HG03095 (cell line): ENCODE data around the gene PDGFRA.
"Not testable (repeated sequence)": the region's sequence is repeated elsewhere in the genome, so short reads cannot be mapped to it uniquely, and the experiment has no call there.

ENCODE experiments used
- ATAC-seq: cut with Tn5 transposase; IDR thresholded peaks from one replicate; pipeline ENCODE4 v1.9.1; 2021; ENCODE audit warnings: moderate library complexity; ENCODE audit not compliant: unreplicated experiment

Gene PDGFRA

DNA sequence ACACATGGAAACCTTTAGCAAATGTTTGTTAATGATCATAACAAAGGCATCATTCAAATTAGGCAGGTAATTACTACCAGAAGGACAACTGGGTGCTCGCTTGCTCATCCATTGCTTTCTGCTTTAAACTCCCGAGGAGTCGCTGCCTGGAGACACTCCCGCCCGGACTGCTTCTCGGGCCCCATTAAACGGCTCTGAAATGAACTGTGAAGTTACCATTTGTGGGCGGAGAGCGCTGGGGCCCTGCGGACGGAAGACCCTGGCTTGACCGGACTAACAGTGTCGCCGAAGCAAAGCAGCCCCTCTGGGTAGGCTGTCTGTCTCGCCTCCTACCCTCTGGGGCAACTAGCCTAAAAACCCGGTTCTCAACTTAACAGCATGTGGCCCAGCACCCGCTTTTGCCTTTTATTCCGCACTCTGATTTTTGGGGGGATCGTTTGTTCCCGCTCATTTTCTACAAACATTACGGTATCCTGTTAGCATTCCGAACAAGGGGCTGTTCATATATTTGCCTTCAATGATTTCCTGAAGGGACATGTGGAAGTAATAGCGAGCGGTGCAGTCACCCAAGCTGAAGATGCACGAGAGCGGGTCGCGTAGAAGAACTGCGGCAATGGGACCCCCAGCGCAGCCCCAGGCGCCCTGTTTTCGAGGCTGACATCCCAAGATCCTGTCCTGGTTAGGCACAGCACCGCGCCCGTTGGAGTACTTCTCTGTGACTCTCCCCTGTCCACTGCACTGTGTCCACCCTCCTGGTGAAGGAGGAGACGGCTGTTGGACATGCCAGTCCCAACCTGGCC lies 1.6 kb upstream of the PDGFRA start:
- ATAC-seq: peak; percentile 23

DNA sequence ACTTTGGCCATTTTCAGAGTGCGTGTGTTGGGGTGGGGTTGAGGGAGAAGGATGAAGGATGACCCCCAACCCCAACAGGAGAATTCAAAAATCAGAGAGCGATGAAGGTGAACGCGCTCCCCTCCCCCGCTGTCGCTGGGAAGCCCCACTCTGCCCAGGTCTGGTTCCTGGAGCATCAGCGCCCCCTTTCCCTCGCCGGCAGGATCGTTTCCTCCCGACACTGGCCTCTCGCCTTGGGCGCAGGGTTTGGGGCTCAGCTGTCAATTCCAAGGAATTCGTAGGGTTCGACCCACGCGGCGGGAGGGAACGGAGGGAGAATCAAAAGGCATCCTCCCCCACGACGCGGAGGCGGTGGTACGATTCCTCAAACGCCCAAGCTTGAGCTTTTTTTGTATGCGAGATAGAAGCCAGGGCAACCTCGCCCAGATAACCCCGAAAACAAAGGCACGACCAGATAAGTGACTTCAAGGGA lies 1.0 kb upstream of the PDGFRA start:
- peak; percentile 70 for ATAC-seq

DNA sequence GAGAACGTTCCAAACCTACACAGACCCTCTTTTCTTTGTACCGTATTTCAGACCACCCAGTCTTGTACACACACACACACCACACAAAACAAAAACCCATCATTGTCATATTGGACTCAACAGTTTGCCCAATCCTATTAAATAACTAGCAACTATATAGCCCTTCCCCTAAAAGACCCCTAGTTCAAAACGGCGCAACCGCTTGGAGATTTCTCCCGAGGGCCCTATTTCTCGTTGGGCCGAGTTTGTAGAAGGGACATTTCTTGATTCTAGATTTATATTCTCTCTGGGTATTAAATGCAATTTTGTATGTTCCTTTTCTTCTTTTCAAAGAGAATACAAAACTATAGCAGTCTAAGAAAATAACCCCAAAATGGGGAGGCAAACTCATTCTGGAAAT lies 547 bp upstream of the PDGFRA start:
- no peak for ATAC-seq

DNA sequence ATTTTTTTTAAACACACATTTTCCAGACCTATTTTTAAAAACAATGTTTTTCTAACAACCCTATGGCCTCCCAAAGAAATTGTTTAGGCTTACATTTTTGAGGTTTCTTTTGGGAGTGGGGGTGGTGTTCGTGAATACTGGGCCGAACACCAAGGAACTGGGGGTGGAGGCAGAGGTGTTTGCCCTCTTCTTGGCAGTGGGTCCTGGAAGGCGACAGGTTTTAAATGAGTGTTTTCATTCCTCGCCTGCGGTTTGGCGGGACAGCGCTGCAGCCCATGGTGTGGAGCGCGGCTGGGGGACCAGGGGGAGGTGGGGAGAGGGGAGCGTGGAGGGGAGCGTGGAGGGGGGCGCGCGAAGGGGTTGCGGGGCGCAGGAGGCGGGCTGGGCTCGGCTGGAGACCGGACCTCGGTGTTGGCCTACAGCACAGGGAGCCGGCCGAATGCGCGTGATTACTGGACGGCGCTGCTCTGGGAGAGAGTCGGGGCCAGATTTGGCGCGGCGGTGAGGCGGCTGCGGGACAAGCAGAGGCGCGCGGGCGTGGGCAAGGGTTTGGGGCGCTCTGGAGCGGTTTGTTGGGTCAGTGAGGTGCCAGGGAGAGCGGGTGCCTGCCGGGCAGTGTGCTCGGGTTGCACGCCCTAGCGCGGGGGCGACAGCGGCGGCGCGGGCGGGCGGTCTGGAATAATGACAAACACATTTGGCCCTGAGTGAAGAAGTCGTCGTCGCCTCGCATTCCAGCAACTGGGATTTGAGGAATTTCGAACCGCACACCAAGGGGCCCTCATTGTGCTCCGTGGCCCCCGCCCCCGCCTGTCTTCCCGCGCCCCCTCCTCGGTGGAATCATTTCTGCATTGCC lies 764 bp downstream of the PDGFRA start:
- ATAC-seq: no peak

DNA sequence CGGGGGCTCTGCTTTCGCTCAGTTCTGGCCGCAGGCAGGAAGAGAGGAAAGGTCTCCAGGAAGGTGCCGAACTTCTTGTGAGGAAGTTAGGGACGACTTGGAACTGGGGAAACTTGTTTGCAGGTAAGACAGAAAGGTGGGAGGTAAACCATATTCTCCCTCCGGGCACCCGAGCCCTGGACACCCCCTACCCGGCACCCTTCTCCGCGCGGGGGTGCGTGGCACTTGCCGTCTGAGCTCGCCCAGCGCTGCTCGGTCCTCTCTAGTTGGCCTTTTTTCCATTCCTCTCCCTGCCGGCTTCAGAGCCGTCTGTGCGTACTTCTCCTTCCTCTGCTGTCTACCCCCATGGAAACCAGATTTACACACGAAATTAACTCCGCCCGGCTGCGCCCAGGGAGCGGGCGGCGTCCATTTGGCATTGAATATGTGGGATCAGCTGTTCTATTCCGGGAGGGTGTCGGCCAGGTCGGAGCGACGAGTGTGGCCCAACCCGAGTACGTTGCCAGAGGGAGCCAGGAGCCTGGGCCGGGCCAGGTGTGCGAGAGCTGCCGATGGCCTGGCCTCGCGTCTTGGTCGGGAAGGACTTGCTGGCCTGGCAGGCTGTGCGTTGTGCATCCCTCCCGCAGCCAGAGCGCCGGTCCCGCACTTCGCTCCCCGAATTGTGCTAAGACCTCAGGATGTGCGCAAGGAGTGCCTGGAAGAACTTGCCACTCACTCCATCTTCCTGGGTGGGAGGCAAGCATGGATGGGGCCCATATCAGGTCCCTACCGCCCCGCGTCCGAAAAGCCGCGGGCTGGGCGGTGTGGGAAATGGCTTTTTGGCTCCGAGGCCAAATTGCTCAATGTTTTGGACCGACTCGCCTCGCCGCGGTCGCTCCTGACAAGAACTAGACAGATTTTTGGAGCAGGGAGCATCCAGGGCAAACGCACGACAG lies 1.7 kb downstream of the PDGFRA start:
- no peak for ATAC-seq

DNA sequence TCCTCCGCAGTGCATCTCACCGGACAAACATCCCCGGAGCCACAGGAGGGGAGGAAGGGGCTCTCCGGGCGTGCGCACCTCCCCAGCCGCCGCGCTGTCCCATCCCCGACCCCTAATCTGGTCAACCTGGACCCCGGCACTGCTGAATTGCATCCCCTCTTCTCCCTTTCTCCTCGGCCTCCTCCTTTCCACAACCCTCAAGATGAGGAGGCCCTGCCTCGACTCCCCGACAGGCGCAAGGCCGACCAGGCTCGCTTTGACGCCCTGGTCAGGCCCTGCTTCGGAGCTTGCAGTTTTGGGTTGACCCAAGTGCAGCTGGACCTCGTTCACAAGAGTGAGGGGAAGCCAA lies 2.3 kb downstream of the PDGFRA start:
- ATAC-seq: no peak

DNA sequence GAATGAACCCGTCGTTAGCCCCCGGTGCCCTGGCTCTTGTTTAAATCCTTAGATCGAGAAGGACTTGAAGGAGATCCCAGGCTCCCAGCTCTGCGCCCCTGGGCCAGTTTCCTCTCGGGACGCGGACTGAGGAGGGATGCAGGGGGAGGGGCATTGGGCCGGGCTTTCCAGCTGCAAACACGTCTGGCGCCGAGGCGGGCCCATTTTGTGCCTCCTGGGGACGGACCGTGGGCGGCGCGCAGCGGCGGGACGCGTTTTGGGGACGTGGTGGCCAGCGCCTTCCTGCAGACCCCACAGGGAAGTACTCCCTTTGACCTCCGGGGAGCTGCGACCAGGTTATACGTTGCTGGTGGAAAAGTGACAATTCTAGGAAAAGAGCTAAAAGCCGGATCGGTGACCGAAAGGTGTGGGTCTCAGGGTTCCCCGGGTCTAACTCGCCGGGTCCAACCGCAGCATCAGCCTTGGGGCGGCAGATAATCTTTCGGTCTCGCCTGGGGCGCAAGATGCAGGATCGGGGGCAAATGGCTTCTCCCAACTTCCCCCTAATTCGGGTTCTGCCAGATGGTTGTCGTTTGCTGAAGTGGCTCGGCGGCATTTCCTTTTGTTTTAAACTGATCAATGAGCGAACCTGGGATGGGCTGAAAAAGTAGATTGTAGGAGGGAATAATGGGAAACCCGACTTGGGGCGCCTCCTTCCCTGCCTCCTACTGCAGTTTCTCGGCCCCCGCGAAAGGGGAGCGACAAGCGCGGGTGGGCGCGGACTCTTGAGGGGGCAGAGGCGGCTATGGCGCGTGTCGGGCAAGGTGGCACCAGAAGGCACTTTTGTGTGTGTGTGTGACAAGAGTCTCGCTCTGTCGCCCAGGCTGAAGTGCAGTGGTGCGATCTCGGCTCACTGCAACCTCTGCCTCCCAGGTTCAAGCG lies 2.9 kb downstream of the PDGFRA start:
- no peak for ATAC-seq

DNA sequence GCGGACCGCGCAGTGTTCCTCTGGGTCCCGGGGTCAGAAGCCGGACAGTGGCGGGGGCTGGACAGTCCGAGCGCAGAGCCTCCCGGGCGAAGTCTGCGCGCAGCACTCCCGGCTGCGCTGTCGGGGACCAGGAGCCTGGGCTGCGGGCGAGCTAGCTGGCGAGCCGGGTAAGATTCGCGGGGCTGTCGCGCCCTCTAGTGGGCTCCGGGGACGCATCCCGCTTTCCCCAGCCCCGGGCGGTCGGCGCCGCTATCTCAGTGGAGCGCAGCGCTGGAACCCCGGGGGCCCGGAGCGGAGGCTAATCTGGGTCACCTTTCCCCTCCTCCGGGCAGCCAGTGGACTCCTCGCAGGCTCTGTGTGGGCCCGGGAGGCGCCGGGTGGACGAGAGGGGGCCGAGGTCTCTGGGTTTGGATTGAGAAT lies 4.2 kb downstream of the PDGFRA start:
- peak; percentile 89 for ATAC-seq

DNA sequence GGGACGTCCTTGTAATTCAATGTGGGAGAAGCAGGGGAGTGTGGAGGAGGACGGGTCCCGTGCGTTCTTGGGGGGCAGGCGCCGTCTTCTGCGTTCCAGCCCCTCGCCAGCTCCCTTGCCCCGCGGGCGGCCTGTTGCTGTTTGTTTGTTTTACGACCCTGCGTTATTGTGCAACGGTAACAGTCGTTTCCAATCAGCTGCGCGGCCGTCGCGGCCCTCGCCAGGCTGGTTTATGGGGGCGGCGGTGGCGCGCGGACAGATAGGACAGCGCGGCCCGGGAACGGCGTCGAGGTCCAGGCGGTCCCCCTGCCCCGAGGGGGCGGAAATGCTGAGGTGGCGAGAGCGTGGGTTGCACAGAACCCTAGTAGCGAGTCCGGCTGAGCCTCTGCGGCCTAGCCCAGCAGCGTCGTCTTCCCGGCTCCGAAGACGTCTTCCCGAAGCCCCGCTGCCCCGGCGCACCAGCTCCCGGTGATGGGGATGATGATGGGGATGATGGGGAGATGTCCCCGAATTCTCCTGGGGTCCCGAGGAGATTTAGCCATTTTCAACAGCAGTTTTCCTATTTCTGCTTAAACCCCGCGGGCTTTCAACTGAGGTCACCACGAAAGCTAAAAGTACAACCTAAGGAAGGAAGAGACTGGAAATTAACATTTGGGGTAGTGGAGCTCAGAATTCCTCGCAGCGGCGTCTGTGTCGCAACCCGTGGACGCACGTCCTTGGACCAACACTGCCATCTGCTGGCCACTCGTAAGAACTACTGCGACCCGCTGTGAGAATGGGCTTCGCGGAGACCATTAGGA lies 4.8 kb downstream of the PDGFRA start:
- peak; percentile 47 for ATAC-seq

DNA sequence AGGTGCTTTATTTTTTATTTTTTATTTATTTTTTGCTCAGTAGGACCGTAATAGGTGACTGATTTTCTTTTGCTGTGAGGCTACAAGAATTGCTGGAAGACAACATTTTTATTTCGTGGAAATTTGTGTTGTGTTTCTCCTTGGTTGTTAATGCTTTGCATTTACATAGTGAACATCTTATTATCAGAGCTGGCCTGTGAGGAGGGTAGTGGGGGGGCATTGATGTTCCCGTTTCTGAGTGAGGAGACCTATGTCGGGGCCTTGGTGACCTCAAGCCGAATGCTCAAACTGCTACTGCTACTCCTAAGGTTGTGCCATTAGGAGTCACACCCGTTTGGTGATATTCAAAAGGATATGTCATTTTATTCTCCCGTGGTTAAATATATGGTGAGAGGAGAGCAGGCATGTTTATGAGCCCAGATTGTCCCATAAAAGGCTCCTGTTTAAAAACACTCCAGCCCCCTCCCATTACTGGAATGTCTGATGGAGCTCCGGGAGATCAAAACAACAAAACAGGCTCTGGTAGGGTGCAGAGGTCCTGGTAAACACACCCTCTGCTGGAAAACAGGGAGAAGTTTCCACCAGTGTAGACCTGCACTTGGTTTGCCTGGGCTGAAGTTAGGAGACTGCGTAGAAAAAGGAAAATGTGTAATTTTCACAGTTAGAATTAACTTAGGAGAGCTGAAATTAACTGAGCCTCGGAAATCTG lies 5.6 kb downstream of the PDGFRA start:
- no peak for ATAC-seq

DNA sequence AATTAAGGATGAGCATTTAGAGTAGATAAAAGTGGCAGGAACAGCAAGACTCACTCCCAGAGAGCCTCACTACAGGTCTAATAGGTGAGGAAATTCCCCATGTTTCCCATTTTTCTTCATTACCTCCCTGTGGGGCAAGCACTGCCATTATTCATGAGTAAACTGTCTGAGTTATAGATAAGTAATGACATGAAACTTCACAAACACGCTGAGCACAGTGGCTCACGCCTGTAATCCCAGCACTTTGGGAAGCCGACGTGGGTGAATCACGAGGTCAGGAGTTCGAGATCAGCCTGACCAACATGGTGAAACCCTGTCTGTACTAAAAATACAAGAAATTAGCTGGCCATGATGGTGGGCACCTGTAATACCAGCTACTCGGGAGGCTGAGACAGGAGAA lies 7.2 kb downstream of the PDGFRA start:
- ATAC-seq: not testable (repeated sequence)

DNA sequence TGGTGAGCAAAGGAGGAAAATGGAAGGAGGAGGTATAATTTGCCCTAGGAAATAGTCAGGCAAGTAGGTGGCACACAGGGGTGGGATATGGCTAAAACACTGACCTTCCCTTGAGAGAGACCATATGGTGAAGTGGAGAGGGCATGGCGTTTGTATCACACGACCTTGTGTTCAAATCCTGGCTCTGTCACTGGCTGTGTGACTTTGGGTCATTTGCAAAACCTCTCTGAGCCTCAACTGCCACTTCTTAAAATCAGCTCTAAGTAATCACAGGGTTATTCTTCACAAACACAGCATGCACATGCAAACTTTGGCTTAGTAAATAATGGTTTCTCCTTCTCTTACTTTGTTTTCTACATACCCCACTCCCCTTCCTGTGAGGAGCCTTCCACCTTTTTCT lies 8.7 kb downstream of the PDGFRA start:
- no peak for ATAC-seq

DNA sequence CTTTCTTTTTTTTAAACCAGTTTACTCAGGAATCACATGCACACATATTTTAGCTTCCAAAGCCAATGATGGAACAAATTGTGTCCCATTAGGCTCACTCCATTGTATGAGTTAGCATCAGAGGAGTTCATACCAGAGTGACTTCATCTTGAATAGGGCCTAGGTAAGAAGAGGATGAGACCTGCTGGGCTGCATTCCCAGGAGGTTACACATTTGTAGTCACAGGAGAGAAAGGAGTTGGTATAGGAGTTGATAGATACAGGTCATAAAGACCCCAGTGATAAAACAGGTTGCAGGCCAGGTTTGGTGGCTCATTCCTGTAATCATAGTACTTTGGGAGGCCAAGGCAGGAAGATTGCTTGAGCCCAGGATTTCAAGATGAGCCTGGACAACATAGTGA lies 9.3 kb downstream of the PDGFRA start:
- no peak for ATAC-seq

DNA sequence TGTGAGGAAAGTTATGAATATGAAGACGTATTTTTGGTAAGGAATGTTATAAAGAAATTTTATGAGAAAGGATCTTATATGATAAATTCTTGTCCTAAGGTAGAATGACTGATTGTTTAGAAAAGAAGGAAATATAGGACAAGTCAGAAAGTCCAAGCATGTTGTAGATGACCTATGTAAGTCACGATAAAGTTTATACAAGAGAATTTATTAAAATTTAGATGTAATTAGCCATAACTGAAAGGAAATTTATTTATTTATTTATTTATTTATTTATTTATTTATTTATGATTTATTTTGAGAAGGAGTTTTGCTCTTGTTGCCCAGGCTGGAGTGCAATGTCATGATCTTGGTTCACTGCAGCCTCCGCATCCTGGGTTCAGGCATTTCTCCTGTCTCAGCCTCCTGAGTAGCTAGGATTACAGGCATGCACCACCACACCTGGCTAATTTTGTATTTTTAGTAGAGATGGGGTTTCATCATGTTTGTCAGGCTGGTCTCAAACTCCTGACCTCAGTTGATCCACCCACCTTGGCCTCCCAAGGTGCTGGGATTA lies 12.3 kb downstream of the PDGFRA start:
- ATAC-seq: not testable (repeated sequence)

DNA sequence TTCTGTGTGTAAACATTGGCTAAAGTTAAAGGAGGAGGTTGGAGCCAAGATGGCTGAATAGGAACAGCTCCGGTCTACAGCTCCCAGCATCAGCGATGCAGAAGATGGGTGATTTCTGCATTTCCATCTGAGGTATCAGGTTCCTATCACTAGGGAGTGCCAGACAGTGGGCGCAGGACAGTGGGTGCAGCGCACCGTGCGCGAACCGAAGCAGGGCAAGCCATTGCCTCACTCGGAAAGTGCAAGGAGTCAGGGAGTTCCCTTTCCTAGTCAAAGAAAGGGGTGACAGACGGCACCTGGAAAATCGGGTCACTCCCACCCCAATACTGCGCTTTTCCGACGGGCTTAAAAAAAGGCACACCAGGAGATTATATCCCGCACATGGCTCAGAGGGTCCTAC lies 14.4 kb downstream of the PDGFRA start:
- ATAC-seq: not testable (repeated sequence)

DNA sequence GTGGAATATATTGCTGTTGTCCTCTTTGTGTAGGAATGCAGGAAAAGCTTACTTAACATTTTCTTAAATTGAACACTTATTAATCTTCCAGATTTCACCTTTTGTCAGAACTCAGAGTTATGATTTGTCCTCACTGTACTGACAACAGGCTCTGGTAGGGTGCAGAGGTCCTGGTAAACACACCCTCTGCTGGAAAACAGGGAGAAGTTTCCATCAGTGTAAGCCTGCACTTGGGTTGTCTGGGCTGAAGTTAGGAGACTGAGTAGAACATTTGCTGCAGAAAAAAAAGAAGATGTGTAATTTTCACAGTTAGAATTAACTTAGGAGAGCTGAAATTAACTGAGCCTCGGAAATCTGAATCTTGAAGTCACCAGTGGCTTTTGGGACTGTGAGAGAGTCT lies 23.2 kb downstream of the PDGFRA start:
- ATAC-seq: not testable (repeated sequence)

DNA sequence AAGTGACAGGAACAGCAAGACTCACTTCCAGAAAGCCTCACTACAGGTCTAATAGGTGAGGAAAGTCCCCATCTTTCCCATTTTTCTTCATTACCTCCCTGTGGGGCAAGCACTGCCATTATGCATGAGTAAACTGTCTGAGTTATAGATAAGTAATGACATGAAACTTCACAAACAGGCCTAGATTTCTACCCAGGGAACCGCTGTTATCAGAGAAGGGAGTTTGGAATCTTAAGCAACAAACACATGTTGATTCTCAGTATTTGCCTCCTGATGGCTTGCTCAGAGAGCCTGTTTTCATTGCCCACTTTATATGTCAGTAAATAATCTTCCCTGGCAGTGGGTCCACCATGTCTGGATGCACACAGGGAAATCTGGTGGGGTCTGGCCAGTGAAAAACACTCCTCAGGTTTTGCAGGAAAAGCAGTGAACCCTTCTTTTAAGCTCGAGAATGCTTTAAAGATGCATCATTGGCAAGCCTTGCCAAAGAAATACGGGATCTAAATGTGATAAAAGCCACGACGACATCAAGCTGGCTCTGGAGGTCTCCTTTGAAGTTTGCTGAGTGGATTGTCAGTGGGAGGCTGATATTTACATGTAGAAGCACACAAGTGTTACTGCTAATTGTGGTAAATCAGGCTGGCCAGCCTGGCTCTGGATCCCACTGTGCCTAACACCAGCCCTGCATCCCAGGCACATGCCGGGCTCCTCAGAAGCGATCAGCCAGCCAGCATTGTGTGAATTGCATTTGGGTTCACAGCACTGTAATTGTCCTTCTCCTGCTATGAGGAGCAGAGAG lies 25.2 kb downstream of the PDGFRA start:
- ATAC-seq: no peak

DNA sequence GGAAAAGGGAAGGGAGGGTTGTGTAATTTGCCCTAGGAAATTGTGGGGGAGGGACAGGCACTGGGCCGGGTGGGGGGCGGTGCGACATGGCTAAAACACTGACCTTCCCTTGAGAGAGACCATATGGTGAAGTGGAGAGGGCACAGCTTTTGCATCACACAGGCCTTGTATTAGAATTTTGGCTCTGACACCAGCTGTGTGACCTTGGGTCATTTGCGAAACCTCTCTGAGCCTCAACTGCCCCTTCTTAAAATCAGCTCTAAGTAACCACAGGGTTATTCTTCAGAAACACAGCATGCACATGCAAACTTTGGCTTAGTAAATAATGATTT lies 25.8 kb downstream of the PDGFRA start:
- no peak for ATAC-seq
